Measurements from ENCODE around the gene C1QTNF6.
"Not testable (repeated sequence)": the region's sequence is repeated elsewhere in the genome, so short reads cannot be mapped to it uniquely, and the experiment has no call there.

The C1QTNF6 gene

DNA sequence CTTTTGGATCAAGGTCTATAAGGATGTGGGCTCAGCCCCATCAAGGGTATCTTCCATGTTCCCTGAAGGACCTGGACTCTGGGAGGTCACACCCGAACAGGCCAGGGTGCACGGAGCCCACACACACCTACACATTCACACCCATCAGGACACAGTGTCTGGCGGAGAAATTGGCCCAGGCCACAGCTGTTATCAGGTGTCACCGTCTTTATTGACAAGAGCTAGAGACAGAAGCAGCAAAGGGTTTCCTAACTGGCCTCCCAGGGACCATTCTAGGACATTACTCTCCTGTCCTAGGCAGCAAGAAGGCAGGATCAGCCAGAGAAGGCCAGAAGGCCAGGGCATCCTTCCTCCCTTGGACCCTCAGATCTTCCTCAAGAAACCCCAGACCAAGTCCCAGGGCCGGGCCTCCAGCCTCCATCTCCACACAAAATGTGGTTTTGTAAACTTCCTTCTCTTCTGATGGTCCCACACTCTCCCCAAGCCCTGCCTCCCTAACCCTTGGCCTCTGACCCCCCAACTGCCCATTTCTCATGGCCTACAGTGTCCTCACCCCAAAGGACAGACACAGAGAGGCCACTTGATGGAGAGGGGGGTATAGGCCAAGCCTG lies 16.1 kb upstream of the C1QTNF6 start:
- H3K4me3 ChIP-seq (ENCODE audit: low read depth, low read length): no peak overlapping the region
- ChIA-PET CTCF (no interaction called here), POLR2A (no interaction called here)
- DNase-seq (ENCODE audit: low read depth, low spot score): no peak
- TF ChIP-seq, protein P1, sequence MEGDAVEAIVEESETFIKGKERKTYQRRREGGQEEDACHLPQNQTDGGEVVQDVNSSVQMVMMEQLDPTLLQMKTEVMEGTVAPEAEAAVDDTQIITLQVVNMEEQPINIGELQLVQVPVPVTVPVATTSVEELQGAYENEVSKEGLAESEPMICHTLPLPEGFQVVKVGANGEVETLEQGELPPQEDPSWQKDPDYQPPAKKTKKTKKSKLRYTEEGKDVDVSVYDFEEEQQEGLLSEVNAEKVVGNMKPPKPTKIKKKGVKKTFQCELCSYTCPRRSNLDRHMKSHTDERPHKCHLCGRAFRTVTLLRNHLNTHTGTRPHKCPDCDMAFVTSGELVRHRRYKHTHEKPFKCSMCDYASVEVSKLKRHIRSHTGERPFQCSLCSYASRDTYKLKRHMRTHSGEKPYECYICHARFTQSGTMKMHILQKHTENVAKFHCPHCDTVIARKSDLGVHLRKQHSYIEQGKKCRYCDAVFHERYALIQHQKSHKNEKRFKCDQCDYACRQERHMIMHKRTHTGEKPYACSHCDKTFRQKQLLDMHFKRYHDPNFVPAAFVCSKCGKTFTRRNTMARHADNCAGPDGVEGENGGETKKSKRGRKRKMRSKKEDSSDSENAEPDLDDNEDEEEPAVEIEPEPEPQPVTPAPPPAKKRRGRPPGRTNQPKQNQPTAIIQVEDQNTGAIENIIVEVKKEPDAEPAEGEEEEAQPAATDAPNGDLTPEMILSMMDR (IDR thresholded peaks at IDR 0.05; ENCODE audit: insufficient read depth, low read length, missing control alignments): no peak

DNA sequence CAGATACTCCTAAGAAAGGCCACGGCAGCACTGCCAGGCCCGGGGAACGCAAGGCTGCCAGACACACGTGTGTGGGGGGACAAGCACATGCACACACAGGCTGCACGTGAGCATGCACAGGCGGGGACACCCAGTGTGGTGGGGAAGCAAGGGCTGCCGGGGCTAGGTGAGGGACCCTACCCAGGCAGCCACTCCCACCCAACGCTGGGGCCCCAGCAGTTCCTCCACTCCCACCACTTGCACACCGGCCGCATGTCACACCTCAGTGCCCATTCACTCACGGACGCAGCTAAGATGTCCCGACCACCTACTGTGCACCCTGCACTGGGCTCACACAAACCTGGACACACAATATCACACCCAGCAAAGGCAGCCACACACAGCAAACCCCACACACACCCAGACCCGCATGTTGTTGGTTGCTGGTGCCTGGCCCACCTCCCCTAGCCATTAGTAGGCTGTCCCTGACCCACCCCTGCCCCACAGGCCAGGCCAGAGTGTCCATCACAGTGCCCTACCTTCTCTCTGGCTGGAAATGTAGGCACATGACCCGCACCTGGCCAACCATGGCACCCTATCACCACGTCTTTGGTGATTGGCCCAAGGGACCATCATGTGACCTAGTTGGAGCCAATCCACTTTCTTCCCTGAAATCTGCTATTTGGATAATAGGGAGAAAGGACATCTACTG lies 15.5 kb upstream of the C1QTNF6 start:
- CTCF ChIA-PET: interaction anchor here (1.3 to 8.0 kb wide), 2 partner anchors 39 to 62 kb away, joined by 3 to 199 read pairs; no protein-coding TSS in a partner anchor
- no peak for DNase-seq (ENCODE audit: low read depth, low spot score)
- POLR2A ChIA-PET: no interaction called here
- no peak overlapping the region for H3K4me3 ChIP-seq (ENCODE audit: low read depth, low read length)
- TF ChIP-seq, protein P1 (IDR thresholded peaks at IDR 0.05; ENCODE audit: insufficient read depth, low read length, missing control alignments): no peak

DNA sequence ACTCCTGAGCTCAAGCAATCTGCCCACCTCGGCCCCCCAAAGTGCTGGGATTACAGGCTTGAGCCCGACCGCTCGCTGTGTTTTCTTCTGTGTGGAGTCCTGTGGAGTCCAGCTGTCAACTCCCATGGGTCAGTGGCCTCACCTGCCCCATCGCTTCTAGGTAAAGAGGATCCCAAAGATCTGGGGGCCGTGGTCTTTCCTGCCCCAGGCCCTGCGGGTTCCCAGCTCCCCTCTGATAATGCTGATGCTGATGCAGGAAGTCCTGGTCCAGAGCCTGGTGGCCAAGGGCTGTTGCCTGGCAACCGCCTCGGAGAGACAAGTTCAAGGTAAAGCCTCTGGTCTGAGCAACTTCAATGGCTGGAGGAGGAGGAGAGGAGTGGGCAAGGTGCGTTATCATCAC lies 14.7 kb upstream of the C1QTNF6 start:
- H3K4me3 ChIP-seq (ENCODE audit: low read depth, low read length): no peak overlapping the region
- DNase-seq (ENCODE audit: low read depth, low spot score): no peak
- ChIA-PET POLR2A (no interaction called here), CTCF (interaction anchor here (1.3 to 8.0 kb wide), 3 partner anchors 38 to 184 kb away, joined by 3 to 199 read pairs (median 3); partner anchors contain the start of gene TST)
- TF ChIP-seq, protein P1 (IDR thresholded peaks at IDR 0.05; ENCODE audit: insufficient read depth, low read length, missing control alignments): no peak

DNA sequence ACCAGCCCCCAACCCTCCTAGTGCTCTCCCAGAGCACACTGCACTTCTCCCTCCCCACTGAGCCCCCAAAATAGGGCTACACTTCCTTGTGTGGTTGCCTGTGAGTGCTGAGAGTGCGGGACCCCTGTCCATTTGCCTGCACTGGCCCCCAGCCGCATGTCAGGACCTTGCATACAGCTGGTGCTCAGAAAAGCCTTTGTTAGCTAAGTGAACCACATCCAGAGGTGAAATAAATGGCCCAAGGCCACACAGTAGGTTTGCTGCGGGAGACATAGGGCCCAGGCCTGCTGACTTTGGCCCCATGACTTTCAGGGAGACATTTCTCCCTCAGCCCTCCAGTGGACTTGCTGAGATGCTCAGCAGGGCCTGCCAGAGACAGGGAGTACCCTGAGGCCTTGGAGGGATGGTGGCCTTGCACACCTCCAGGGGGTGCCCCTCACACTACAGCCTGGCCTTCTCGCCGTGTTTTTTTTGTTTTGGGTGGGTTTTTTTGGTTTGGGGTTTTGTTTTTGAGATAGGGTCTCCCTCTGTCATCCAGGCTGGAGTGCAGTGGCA lies 14.0 kb upstream of the C1QTNF6 start:
- CTCF ChIA-PET: interaction anchor here (0.9 to 8.0 kb wide), 6 partner anchors 15 to 183 kb away, joined by 3 to 199 read pairs (median 18); partner anchors contain the start of gene TST

DNA sequence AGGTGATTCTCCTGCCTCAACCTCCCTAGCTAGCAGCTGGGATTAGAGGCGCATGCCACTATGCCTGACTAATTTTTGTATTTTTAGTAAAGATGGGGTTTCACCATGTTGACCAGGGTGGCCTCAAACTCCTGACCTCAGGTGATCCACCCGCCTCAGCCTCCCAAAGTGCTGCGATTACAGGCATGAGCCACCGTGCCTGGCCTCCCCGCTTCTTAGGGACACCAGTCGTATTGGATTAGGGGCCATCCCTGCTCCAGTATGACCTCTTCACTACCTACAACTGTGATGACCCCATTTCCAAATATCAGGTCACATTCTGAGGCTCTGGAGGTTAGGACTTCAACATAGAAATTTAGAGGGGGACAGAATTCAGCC lies 13.4 kb upstream of the C1QTNF6 start:
- CTCF ChIA-PET: interaction anchor here (0.9 to 8.0 kb wide), 8 partner anchors 10 to 183 kb away, joined by 3 to 199 read pairs (median 47); partner anchors contain the start of genes C1QTNF6, SSTR3 and TST
- POLR2A ChIA-PET; H3K4me3 ChIP-seq (ENCODE audit: low read depth, low read length); DNase-seq (ENCODE audit: low read depth, low spot score): not testable (repeated sequence)

More for the DNA sequence above, 14.0 kb upstream of the C1QTNF6 start:
- DNase-seq (ENCODE audit: low read depth, low spot score): no peak
- H3K4me3 ChIP-seq (ENCODE audit: low read depth, low read length): no peak overlapping the region
- TF ChIP-seq, protein P1 (IDR thresholded peaks at IDR 0.05; ENCODE audit: insufficient read depth, low read length, missing control alignments): no peak
- POLR2A ChIA-PET: no interaction called here

DNA sequence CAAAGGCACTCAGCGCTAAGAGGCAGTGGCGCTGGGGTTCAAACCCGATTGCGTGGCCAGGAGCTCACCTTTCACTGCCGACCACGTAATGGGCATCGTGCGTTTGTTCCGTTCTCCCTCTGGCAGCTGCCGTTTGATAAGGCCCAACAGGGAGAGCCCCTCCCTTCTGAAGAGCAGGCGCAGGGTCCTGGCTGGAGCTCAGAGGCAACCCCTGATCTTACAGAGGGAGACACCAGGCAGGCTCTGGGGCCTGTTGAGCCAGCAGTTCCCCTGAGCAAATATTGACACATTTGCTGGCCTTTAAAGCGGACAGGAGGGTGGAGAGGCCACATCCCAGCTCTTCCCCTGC lies 11.7 kb upstream of the C1QTNF6 start:
- no peak for DNase-seq (ENCODE audit: low read depth, low spot score)
- POLR2A ChIA-PET: interaction anchor here (0.7 to 1.4 kb wide), 4 partner anchors 13 to 149 kb away, joined by 3 to 4 read pairs (median 3); partner anchors contain the start of gene KCTD17
- peak overlapping the region; percentile 43 for H3K4me3 ChIP-seq (ENCODE audit: low read depth, low read length)
- CTCF ChIA-PET: interaction anchor here (0.6 to 8.0 kb wide), 59 partner anchors 11 to 616 kb away, joined by 3 to 199 read pairs (median 4); partner anchors contain the start of genes C1QTNF6, RAC2 and SSTR3
- TF ChIP-seq, protein P1 (IDR thresholded peaks at IDR 0.05; ENCODE audit: insufficient read depth, low read length, missing control alignments): no peak

Measured in AG04449 (cell line).